Astrocyte of the cerebellum (primary cell): Measurements from ENCODE around the gene NEK6.

Experiments
- DNase-seq: peaks from one replicate; pipeline ENCODE4 v3.0.0-alpha.2; 2011; ENCODE audit warnings: low read depth
- H3K4me3 ChIP-seq: 2 replicates; pipeline ENCODE4 v1.5.1; 2011; ENCODE audit warnings: mild to moderate bottlenecking, low read depth, low read length, moderate library complexity
- CTCF ChIP-seq: IDR thresholded peaks from 2 replicates; pipeline ENCODE4 v1.5.1; 2012; ENCODE audit warnings: low read length, low read depth, moderate library complexity, mild to moderate bottlenecking; ENCODE audit errors: missing control alignments
- in situ Hi-C: cut with HindIII; loops from 2 replicates; pipeline ENCODE4 v1.10.0; 2017; ENCODE audit warnings: low sequenced_read_pairs

Gene NEK6

DNA sequence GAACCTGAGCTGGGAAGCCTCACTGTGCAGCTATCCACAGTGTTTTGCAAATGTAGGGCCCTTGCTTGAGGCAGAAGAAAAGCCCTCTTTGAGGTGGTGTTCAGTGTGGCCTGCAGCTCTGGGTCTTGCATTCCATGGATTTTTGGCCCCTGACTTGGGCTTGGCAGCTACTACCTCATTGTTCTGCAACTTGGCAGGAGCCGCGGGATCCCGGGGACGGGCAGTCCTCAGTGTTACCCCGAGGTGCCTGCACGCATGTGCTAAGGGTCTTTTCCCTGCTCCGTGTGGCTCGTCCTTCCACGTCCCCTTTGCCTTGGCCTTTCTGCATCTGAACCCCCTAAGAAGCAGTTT, 39.8 kb downstream of the NEK6 start:
- TF ChIP-seq CTCF = no peak
- in situ Hi-C loops = no loop called here
- peak; percentile 97 for DNase-seq
- H3K4me3 ChIP-seq = no peak overlapping the region

DNA sequence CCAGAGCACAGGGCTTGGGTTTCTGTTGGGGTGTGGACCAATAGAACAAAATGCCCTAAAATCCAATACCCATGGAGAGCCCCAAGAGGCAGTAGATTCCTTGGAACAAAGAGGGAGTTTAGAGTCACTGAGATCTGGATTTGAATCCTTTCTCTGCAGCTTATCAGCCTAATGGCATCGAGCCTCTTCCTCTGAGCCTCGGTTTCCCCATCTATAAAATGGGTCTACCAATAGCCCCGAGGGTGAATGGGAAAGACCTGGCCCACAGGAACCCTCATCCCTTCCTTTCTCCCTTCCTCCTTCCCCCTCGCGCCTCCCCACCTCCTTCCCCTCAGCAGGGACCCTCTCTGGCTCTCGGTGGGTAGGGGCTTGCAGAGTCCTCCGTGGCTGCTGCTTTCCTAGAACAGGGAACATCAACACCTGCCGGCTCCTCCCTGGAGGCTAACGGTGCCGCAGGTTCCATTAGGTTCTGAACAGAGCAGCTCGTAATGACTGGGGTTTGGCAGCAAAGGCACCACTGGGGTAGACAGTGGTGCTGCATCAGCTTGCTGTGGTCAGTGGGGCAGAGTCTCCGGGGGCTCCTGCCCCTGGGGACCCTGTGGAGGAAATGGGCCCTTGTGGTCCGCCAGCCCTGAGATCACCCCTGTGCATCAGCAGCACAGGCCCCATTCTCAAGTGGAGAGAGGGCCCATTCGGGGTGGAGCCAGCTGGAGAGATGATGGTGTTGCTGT, 40.3 kb downstream of the NEK6 start:
- no peak for TF ChIP-seq CTCF
- DNase-seq = no peak
- in situ Hi-C loops = no loop called here
- H3K4me3 ChIP-seq = no peak overlapping the region

- DNase-seq = no peak
- no peak for TF ChIP-seq CTCF
Observed at GRCh38 chr9:124298646-124299235, 41.0 kb downstream of the NEK6 start.

DNA sequence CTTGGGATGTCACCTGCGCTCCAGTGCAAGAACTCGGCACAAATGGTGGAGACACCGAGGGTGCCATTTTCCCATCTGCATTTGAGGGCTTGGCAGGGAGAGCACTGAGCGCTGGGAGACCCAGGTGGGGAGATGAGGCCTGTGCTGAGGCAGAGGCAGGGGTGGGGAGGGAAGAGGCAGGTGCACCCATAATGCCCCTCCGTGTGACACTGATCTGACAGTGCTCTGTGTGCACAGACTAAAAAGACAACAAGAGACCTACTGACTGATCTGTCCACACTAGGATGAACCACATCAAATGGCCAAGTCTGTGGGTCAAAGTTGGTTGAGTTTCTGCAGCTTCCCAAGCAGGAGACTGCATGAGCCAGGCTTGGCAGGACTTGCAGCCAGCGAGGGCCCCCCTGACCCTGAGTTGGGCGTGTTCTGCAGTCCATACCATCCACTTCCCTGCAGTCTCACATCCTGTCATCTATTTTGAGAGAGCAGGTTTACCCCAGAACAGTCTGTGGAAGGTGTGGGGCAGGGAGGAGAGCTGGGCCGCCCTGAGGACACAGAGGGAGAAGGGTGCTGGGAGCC, 41.9 kb downstream of the NEK6 start:
- in situ Hi-C loops = no loop called here
- no peak overlapping the region for H3K4me3 ChIP-seq
- TF ChIP-seq CTCF = no peak
- DNase-seq = no peak

More at GRCh38 chr9:124298646-124299235, 41.0 kb downstream of the NEK6 start:
- no peak overlapping the region for H3K4me3 ChIP-seq
- in situ Hi-C loops = no loop called here

DNA sequence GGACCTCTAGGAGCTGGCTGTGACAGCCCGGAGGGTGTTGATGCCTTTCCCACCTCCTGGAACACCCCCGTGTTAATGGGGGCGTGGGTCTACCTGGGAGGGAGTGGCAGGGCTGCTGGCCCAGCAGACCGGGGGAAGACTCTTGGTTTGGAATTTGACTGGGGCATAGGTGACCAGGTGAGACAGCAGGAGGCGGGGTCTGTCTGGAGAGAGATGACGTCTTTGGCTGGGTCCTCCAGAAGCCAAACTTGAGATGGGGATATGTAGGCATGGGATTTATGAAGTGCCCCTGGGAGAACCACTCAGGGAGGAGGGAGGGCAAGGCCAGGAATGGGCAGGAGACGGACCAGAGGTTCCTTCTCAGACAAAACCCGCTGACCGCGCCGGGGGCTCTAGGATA, 42.6 kb downstream of the NEK6 start:
- DNase-seq = no peak
- TF ChIP-seq CTCF = no peak
- H3K4me3 ChIP-seq = no peak overlapping the region

GRCh38 chr9:124302921-124303320, 45.2 kb downstream of the NEK6 start:
- TF ChIP-seq CTCF = no peak
- no peak overlapping the region for H3K4me3 ChIP-seq
- DNase-seq = no peak
- in situ Hi-C loops = no loop called here

More for the DNA sequence above, 42.6 kb downstream of the NEK6 start:
- in situ Hi-C loops = no loop called here
